ENCODE results near the gene GNPNAT1.
"Not testable (repeated sequence)": the region's sequence is repeated elsewhere in the genome, so short reads cannot be mapped to it uniquely, and the experiment has no call there.

Gene GNPNAT1

DNA sequence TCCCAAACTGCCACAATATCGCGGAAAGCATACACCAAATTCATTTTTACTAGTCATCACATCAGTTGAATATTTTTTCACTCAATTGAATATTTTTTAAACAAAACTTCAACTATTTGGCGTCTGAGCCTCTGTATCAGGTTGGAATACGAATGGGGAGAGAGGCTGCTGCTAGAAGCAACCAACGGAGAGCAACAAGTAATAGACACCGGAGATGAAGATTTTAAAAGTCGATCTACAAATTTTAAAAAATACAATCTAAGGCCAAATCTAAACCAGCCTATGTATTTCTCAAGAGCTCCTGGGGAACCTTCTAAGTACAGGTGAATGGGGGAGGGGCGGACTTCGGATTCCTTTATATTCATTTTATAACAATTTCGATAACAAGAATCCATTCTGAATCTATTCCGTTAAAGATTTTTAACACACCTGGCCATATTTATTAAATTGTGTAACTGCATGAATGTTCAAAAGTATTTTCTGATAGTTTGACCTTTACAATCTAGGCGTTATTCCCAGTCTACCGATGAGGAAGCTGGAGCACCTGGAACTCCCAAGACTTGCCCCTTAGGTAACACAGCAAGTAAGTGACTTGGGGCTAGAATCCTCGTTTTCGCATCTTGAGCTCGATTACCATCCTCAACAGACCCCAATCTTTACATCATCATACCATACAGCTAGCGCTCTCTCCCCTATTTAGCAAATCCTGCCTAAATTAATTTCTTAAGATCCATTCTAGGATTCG, 1.2 kb downstream of the GNPNAT1 start:
- DNase-seq (ENCODE audit: low spot score), result no peak

DNA sequence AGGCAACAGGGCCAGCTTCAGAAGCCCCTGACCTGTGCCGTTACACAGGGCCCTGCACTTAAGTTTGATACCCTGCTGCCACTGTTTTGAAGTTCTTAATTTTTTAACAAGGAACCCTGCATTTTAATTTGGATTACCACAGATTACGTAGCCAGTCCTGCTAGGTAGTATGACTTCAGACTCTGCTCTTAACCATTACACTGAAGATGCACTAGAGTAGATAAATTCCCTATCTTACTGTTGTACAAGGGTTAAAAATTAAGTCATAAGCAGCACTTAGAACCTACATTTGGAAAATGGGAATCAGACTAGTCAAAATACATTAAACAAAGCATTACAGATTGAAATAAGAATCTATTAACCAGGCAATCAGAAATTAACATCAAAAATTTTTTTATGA, 2.3 kb downstream of the GNPNAT1 start:
- DNase-seq (ENCODE audit: low spot score), result no peak

DNA sequence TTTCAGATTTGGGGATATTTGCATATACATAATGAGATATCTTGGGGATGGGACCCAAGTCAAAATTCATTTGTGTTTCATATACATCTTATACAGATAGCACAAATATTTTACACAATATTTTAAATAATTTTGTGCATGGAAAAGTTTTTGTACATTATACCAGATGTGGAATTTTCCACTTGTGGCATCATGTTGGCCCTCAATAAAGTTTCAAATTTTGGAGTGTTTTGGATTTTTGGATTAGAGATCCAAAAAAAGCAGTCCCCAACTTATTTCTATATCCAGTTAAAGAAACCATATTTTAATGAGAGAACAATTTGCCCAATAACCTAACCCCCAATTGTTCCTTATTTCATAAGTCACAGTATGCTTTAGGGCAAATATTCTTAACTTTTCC, 4.5 kb downstream of the GNPNAT1 start:
- no peak for DNase-seq (ENCODE audit: low spot score)

DNA sequence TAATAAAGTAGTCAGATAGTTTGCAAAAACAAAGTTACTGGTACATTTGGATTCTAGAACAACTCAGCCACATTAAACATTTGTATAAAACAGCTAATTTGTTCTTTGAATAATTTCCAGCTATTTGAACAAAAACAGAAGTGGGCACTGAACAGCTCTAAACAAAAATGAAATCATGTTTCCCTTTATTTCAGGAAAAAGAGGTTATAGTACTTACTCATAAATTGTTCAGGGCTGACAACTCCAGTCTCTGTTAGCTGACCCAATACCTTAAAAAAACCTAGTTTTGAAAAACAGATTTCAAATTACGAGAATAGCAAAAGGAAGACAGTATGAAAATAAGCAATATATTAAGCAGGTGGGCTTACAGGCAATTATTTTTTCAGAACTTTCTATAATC, 8.2 kb downstream of the GNPNAT1 start:
- DNase-seq (ENCODE audit: low spot score), result no peak

DNA sequence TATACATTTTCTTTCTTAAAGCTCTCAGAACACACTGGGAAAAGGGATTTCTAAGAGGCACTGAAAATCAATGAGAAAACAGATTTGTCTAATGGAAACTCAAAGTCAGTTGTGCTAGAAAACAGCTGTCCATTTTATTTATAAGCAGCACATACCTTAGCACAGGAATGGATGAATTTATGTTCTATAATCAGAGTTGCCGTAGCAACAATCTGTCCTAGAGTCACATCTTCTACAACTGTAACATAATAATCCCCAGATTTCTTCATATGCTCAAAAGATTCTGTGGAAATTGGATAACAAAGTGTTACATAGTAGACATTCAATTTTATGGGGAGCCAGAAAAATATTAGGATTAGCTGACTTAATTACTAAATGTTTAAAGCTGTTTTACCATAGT, 9.8 kb downstream of the GNPNAT1 start:
- no peak for DNase-seq (ENCODE audit: low spot score)

DNA sequence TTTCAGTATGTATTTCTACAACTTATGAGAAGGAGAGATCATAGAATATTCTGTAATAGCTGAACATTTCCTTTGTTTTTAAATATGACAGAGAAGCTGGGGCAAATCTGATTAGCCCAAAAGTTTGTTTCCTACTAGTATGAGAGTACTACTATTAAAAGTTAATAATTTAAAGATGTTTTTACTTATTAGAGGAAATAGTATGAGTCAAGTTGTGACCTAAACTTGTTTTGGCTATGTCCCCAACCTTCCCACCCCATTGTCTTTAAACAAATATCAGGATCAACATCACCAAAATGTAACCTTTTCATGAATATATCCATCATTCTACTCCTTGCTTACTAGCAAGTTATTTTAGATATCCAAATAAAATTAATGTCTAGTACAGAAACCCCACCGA, 10.5 kb downstream of the GNPNAT1 start:
- no peak for DNase-seq (ENCODE audit: low spot score)

DNA sequence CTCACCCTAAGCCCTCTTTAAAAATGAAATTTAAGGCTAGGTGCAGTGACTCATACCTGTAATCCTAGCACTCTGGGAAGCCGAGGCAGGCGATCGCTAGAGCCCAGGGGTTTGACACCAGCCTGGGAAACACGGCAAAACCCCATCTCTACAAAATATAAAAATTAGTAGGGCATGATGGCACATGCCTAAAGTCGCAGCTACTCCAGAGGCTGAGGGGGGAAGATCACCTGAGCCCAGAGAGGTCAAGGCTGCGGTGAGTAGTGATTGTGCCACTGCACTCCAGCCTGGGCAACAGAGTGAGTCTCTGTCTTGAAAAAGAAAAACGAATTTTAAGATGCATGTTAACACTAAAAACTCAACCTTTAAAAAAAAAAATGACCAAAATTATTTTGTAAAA, 12.7 kb downstream of the GNPNAT1 start:
- DNase-seq (ENCODE audit: low spot score), result no peak

DNA sequence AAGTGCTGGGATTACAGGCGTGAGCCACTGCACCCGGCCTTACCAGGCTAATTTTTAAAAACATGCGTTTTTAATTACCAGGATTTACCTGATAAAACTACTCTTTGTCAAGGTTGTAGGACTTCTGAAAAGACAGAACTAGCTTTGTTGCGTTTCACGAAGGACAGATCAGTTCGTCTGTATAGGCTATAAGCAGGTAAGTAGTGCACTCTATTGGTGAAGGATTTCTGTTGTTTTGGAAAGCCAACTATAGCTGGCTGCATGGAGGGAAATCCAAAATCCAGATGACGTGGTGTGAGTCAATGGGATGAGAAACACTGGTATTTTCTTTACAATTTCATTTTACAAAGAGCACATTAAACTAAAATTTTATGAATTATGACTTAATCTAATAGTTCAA, 14.6 kb downstream of the GNPNAT1 start:
- DNase-seq (ENCODE audit: low spot score), result no peak

DNA sequence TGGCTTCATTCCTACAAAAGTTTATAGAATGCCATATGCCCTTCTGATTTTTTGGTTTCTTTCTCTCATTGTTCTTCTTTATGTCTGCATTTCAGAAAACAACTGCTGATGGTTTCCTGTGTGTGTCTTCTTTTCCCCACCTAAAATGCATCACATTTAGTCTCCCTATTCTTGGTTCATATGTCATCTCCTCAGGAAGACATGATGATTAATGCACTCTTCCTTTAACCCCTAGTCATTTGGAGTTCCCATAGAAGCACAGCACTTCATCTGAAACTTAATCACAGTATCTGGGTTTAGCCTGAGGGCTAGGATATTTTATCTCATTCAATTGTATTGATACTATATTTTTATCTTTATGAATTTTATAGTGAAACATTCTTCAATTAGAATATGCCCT, 21.5 kb downstream of the GNPNAT1 start:
- DNase-seq (ENCODE audit: low spot score), result no peak

DNA sequence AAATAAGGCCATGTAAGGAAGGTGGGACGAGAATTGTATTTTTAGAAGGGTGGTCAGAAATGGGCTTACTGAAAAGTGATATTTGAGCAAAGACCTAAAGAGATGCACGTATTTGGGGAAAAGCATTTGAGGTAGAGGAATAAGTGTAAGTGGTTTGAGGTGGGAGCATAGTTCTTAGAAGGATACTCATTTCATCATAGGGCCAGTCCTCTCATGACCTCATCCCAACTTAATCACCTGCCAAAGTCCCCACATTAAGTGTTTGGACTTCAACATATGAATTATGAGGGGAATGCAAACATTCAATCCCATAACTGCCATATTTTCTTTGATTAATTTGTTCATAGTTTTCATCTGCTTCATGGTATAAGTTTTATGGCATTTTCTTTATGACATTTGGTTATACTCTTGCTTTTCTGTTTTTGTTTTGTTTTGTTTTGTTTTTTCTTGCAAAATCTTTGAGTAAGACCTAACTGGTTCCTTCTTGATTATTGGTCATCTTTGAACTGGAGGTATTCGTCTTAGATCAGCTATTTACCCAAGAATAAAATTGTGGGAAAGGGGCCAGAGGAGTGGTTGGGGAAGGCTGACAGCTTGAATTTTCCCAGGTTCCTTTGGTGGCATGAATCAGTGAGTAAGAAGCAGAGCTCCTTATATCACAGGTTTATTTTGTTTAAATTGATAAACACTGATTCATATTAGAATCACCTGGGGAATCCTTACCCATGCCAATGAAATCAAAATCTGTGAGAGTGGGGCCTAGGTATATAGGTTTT, 24.2 kb downstream of the GNPNAT1 start:
- no peak for DNase-seq (ENCODE audit: low spot score)

DNA sequence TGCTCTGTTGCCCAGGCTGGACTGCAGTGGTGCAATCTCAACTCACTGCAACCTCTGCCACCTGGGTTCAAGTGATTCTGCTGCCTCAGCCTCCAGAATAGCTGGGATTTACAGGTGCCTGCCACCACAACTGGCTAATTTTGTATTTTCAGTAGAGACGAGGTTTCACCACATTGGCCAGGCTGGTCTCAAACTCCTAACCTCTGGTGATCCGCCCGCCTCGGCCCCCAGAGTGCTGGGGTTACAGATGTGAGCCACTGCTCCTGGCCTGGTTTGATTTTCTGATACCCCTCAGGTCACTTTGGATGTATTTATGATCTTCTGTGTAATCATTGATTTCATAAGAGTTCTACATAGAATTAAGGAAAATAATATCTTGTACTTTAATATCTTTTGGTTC, 28.5 kb downstream of the GNPNAT1 start:
- DNase-seq (ENCODE audit: low spot score), result not testable (repeated sequence)

DNA sequence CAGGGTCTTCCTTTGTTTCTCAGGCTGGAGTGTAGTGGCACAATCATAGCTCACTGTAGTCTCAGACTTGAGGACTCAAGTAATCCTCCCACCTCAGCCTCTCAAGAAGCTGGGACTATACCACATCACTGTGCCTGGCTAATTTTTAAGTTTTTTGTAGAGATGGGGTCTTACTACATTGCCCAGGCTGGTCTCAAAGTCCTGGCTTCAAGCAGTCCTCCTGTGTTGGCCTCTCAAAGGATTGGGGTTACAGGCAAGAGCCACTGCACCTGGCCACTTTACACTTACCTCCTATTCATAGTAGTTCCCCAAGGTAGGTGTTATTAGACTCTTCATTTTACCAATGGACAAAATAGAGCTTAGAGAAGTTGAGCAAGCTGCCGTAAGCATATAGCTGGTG, 32.3 kb downstream of the GNPNAT1 start:
- DNase-seq (ENCODE audit: low spot score), result no peak

DNA sequence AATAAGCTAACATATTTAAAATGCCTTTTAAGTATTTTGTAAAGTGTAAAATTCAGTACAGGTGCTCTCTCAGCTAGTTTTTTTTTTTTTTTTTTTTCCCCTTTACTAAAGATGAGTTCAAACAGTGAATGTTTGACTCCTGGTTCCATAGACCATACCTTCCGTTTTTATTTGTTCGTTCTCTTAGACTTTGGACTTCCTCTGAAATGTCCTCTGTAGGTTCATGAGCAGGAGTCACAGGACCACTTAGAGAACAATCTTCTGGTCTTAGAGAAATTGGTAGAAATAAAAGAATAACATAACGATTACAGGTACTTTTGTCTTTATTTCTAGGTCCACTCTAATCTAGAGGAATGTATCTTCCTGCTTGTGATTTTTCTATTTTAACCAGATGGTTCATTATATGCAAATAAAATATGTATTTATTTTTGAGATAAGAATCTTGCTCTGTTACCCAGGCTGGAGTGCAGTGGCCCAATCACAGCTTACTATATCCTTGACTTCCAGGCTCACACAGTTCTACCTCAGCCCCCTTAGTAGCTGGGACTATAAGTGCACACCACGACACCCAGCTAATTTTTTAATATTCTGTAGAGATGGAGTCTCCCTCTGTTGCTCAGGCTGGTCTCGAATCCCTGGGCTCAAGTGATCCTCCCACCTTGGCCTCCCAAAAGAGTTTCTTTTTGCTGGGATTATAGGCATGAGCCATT, 35.6 kb downstream of the GNPNAT1 start:
- DNase-seq (ENCODE audit: low spot score), result no peak

DNA sequence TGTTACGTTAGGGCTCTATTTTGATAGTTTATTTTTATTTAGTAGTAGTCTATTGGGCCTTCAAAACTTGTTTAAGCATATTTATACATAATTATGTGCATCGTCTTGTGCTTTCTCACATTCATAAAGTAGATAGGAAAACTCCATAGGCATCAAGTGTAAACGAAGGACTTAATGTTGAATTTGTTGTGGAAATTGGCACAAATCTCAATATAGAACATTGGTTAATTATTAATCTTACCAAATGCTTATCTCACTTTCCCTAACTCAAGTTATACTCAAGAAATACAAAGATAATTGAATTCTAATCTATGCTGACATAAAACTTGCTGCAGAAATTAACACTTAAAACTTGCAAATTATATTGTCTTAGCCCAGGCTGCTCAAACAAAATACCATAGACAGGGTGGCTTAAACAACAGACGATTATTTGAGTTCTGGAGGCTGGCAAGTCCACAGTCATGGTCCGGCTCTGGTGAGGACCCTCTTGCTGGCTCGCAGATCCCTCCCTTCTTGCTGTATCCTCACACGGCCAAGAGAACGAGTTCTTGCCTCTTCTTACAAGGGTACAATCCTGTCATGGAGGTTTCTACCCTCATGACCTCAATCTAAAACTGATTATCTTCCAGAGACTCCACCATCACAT, 42.6 kb downstream of the GNPNAT1 start:
- DNase-seq (ENCODE audit: low spot score), result no peak

DNA sequence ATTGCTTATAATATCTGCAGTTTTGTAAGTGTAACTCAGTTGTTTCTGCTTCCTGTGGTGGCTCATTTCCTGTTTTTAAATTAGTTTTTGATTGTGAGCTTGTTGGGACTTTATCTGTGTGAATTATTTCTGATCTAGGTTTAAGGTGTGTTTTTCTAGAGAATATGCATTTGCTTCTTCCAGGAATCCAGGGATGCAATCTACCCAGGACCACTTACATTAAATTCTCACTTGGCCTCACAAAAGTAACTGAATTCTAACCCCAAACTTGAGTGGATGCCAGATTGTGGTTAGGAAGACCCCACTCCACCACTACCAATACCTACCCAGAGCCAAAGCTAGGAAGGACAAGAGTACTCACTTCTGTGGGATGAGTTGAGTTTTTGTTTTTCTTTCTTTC, 49.5 kb downstream of the GNPNAT1 start:
- no peak for DNase-seq (ENCODE audit: low spot score)

DNA sequence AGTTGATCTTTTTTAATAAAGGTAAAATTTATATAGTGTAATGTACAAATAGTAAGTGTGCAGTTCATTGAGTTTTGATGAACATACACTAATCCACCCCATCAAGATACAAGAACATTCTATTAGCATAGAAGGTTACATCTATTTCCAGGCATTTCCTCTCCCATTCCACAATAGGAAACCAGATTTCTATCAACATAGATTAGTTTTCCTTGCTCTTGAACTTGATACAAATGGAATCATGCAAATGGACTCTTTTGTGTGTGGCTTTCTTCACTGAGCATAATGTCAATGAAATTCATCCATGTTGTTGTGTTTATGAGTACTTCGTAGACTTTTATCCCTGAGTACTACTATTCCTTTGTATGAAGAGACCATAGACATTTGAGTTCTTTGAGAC, 50.7 kb downstream of the GNPNAT1 start:
- DNase-seq (ENCODE audit: low spot score), result no peak

DNA sequence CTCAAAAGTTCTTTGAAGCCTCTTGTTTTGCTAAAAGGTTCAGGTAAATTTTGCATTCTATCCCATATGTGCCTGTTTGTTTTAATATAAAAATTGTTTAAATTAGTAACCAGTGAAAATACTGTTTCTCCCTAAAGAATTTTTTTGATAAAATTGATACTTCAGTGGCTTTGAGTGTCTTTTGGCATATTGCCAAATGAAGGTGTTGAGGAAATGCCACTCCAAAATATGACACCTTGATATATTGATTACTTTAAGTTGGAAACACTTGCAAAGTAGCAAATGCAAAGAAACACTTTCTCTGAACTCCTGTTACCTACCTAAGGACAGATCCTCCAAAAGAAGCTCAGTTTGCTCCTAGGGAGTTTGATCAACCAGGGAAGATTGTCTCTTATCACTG, 53.0 kb downstream of the GNPNAT1 start:
- DNase-seq (ENCODE audit: low spot score), result no peak

DNA sequence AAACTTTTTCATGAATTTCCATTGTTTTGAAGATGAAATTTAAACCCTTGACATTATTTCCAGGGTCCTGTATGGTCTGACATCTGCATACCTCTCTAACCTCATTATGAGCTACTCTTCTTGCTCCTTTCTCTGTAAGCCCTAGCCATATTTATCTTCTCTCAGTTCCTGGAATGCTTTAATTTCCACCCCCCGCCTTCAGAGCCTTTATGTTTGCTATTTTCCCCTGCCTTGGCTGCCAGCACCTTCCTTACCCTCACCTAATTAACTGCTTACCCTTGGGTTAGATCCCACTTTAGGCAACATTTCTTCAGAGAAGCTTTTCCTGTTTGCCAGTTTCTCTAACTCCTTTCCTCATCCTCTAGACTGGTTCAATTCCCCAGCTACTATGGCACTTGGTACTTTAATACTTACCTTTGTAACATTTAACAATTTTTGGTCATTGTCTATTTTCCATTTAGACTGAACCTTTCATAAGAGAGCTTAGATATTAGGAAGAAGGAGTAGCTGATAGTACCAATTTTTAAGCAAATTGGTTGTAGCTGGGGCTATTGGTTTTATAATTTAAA, 55.4 kb downstream of the GNPNAT1 start:
- no peak for DNase-seq (ENCODE audit: low spot score)

DNA sequence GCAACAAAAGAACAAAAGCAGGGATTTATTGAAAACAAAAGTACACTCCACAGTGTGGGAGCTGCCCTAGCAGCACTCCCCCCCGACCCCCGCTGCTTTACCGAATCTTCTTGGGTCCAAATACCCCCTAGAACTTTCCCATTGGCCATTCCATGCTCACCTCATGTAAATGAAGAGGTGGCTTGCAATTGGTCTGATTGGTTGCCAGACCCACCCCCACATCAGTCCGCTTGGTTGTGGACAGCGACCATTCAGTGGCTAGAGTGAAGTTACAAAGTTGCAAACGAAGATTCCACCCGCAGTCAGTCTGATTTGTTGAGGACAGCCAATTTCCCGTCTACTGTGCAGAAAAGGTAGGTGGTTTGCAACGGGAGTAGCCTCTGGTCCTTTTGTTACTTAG, 57.6 kb downstream of the GNPNAT1 start:
- DNase-seq (ENCODE audit: low spot score), result no peak

DNA sequence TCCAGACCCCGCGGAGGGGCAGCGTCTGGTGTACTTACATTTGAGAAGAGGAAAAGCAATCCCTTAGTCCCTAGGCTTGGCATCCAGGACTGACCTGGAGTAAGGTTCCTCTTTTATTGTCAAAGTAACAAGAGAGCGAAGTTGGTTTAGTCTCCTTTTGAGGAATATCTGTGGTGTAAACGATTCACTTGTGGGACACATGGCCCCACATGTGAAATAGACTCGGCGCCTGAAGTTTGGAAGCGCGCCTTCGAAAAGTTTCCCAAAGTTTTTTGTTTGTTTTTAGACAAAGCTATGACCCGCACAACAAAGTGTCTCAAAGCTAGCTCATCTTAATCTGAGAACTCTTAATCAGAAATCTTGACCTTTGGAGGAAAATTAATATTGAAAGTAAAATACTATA, 60.7 kb downstream of the GNPNAT1 start:
- no peak for DNase-seq (ENCODE audit: low spot score)

DNA sequence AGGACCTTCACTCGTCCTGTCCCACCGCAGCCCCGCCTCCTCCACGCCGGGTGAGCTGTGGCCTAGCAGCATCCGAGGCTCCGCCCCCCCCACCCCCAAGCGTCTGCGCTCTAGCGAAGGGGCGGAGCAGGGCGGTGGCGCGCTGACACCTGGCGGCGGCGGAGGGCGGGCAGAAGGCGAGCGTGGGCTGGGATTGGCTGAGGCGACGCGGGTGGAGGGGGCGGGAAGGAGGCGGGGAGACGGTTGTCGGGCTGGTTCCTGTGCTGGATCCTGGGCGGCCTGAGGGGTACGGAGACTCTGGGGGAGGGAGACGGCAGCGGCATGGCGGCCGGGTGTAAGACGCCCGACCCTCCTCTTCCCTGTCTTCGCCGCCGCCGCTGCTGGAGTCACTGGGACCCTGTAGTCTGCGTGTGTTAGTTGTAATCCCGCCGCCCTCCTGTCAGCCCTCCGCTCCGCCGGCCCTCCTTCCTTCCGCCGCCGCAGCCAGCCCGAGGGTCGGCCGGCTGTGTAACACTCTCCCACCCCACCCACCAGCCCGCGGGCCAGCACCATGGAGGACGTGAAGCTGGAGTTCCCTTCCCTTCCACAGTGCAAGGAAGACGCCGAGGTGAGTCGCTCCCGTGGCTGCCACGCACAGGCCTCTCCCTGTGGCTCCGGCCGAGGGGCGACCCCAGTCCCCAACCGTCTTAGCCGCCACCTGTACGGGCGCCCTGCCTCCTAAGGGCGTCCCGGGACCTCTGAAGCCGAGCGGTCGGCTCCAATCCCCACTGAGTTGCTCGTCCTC, 61.3 kb downstream of the GNPNAT1 start, which contains the start of gene STYX:
TSS of gene STYX (plus strand) at position 242 of the 784 bp plus-strand sequence. CDS start at position 551, 309 bp downstream.
- DNase-seq (ENCODE audit: low spot score), result peak; percentile 98
